GM12875 (cell line): ENCODE measurements around the gene UBE2E1.
"Not testable (repeated sequence)": the region's sequence is repeated elsewhere in the genome, so short reads cannot be mapped to it uniquely, and the experiment has no call there.

Source experiments
- H3K4me3 ChIP-seq: one replicate; pipeline ENCODE4 v1.5.1; 2011; ENCODE audit warnings: low read depth, low read length, control low read depth
- TF ChIP-seq, protein P1 (sequence below): IDR thresholded peaks from 2 replicates; pipeline ENCODE4 v1.5.1; 2011; ENCODE audit warnings: low read depth, mild to moderate bottlenecking, control low read depth, inconsistent platforms, low read length, moderate library complexity, borderline replicate concordance; ENCODE audit not compliant: insufficient read depth

The UBE2E1 gene

GRCh38 chr3:23889950-23890349 lies 84.2 kb downstream of the UBE2E1 start:
- H3K4me3 ChIP-seq = no peak overlapping the region
- TF ChIP-seq, protein P1, sequence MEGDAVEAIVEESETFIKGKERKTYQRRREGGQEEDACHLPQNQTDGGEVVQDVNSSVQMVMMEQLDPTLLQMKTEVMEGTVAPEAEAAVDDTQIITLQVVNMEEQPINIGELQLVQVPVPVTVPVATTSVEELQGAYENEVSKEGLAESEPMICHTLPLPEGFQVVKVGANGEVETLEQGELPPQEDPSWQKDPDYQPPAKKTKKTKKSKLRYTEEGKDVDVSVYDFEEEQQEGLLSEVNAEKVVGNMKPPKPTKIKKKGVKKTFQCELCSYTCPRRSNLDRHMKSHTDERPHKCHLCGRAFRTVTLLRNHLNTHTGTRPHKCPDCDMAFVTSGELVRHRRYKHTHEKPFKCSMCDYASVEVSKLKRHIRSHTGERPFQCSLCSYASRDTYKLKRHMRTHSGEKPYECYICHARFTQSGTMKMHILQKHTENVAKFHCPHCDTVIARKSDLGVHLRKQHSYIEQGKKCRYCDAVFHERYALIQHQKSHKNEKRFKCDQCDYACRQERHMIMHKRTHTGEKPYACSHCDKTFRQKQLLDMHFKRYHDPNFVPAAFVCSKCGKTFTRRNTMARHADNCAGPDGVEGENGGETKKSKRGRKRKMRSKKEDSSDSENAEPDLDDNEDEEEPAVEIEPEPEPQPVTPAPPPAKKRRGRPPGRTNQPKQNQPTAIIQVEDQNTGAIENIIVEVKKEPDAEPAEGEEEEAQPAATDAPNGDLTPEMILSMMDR = no peak

DNA sequence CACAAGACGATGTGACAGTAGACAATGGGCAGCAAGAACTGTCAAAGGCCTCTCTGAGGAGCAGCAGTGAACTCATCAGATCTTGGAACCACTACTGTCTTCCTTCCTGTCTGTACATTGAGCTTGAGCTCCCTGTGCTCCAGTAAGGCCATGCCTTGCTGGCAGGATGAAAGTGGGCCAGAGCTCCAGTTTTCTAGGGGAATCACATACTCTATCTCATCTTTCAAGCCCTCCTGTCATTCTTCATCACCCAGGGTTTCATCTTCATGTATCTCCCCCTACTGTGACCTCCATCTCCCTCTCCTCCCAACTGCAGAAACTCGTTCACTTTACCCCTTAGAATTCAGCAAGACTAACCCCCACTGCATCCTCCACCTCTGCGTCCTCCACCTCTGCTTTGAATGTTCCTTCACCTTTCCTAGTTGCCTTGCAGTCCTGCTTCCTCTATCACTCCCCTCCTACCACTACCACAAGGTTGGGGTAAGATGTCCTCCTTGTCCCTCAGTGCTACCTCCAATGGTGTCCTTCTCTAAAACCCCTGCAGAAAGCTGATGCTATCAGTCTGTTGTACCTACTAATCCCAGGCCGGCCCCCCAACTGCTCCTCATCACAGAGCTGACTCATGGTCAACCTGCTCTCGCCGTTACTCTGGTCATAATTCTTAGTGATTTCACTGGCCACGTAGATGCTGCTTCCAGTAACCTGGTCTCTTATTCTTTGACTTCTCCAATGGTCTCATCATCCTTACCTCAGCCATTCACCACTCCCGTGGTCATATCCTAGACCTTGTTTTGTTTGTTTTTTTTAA lies 88.7 kb downstream of the UBE2E1 start:
- no peak overlapping the region for H3K4me3 ChIP-seq
- TF ChIP-seq, protein P1 = no peak

GRCh38 chr3:23895181-23895580 lies 89.4 kb downstream of the UBE2E1 start:
- TF ChIP-seq, protein P1 = no peak
- no peak overlapping the region for H3K4me3 ChIP-seq

DNA sequence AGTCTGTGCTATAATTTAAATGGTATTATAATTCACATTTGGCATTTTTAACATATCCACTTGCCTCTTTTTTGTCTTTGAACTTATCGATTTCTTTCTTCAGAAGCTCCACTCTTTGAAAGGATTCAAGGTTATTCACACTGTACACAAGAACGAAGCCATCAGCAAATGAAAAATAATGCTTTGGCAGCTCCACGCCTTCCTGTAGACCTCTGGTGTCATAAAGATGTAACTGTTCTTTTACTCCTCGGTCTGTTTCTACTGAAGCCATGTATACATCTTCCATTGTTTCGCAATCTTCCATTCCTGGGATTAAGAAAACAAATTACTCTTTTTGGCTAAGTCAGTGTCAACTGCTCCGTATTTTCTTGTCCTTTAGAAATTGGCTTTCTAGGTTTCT lies 95.0 kb downstream of the UBE2E1 start:
- no peak overlapping the region for H3K4me3 ChIP-seq
- TF ChIP-seq, protein P1 = no peak

GRCh38 chr3:23904545-23904944 lies 98.8 kb downstream of the UBE2E1 start:
- H3K4me3 ChIP-seq = no peak overlapping the region
- TF ChIP-seq, protein P1 = no peak

DNA sequence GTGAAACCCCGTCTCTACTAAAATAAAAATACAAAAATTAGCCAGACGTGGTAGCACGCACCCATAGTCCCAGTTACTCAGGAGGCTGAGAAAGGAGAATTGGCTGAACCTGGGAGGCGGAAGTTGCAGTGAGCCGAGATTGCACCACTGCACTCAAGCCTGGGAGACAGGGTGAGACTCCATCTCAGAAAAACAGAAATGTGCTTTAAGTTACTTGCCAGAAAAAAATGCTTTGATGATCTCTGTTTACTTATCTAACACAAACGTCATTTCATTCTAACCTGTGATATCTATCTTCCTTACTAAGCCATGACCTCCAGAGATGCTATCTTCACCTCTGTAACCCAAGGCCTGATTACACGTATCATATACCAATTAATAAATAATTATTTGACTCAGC lies 103.6 kb downstream of the UBE2E1 start:
- H3K4me3 ChIP-seq = no peak overlapping the region
- TF ChIP-seq, protein P1 = no peak

- TF ChIP-seq, protein P1 = no peak
- no peak overlapping the region for H3K4me3 ChIP-seq
These were observed 105.6 kb downstream of the UBE2E1 start for GRCh38 chr3:23911397-23911796.

- H3K4me3 ChIP-seq = not testable (repeated sequence)
These were observed 106.6 kb downstream of the UBE2E1 start for GRCh38 chr3:23912335-23912734.
